HG02571 (cell line): Measurements from ENCODE around the gene ATP5PB.
A peak's percentile ranks its signal among the peaks of the same experiment; 100 is the strongest.

Experiments used
- ATAC-seq: cut with Tn5 transposase; IDR thresholded peaks from one replicate; pipeline ENCODE4 v1.9.1; 2021; ENCODE audit warnings: mild to moderate bottlenecking, moderate library complexity; ENCODE audit not compliant: unreplicated experiment

Gene ATP5PB

DNA sequence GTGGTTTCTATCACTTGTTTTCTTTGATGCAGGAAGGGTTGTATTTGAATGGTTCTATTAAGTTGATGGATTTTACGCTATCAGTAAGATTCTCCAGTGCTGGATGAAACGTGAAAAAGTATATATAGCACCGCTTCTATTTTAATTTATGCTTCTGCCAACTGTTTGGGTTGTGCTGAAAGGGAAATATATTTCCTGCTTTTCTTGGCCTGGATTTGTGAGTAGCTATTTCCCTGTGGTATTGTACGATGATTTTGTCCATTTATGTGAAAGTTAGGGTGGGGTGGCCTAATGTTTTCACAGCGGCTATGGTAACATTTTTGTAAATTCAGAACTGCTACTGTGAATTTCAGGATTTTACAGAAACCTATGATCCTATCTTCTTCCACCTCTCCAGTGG, 24.8 kb downstream of the ATP5PB start:
- no peak for ATAC-seq

DNA sequence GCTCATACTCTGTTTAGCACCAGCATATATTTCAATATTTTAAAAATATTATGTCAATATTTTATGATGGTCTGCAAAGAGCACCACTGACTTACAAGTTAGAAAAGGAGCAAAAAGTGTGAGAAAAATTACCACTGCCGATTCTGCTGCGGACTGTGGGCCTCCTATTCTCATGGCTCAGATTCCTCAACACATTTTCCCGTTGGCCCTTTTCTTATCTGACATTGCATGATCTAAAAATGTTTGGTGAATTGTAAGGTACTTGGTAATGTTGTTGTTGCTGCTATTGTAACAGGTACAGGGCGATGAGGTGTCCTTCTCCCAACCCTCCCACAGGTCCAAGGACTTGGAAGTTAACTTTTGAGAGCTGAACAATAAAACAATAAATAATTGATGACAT, 25.3 kb downstream of the ATP5PB start:
- ATAC-seq = no peak

DNA sequence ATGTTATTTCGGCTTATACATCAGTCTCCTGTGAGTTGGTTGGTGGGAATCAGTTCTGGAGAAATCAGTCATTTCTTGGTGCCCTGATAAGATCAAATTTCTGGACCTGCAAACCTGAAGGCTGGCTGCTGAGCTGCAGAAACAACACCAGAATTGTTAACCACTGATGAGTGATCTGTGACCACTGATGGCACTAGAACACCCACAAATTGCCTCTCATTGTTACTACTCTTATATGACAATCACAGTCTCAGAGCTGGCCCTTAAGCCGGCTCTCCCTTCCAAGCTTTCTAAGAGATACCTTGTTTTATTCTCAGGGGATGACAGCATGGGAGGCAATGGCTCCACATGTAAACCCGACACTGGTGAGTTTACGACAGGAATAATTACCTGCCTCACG, 26.4 kb downstream of the ATP5PB start:
- no peak for ATAC-seq

DNA sequence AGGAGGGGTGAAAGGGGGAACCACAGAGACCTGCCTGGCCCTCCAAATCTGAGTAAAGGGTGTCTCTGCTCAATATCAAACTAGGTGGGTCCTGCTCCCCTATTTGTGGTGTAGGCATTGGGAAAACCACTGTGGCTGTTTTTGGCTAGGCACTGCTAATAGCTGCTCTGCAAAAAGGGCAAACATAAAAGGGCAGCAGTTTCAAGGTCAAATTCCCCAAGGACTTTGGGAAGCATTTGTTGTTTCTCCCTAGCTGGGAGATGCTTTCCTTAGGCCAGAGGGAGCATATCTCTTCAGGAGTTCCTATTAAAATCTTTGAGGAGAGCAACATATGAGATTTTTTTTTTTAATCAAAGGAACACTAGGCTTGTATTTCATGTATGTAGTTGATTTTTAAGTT, 26.9 kb downstream of the ATP5PB start:
- no peak for ATAC-seq

DNA sequence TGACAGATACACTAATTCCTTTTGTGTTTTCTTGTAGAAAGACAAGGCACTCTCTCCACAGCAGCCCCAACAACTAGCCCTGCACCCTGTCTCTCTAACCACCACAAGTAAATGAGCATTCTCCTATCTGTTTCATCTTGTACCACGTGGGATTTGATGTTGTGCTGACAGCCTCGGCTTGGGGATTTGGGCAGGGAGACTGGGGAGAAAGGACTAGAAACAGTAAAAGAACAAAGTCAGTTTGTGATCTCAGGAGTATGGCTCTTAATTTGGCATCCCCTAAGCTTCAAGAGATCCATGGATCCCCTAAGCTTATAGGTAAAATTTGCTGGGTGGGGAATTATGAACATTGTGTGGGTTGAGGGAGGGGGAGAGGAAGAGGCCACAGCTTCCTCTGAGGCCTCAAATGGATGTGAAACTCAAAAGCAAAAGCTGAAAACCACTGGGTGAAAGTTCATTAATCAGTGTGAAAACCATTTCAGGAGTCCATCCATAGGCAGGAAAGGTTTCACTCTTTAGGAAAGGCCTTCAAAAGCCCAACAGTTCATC, 27.6 kb downstream of the ATP5PB start:
- peak; percentile 69 for ATAC-seq

DNA sequence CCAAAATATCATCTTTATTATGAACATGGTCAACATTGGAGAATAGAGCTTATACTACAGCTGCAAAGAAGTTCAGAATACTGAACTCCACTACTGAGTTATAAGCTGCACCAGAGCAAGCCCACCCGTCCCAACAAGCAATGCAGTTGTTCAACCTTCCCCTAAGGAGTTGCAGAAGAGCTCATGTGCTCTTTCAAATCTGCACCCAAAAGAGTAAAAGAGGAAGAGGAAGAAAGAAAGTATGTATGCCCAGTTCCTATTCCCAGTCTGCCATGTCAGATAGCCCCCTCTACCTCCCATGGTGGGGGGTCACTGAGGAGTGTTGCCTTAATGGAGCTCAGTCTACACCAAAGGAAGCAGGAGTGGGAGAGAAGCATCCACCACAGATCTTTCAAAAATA, 31.4 kb downstream of the ATP5PB start:
- ATAC-seq = no peak

DNA sequence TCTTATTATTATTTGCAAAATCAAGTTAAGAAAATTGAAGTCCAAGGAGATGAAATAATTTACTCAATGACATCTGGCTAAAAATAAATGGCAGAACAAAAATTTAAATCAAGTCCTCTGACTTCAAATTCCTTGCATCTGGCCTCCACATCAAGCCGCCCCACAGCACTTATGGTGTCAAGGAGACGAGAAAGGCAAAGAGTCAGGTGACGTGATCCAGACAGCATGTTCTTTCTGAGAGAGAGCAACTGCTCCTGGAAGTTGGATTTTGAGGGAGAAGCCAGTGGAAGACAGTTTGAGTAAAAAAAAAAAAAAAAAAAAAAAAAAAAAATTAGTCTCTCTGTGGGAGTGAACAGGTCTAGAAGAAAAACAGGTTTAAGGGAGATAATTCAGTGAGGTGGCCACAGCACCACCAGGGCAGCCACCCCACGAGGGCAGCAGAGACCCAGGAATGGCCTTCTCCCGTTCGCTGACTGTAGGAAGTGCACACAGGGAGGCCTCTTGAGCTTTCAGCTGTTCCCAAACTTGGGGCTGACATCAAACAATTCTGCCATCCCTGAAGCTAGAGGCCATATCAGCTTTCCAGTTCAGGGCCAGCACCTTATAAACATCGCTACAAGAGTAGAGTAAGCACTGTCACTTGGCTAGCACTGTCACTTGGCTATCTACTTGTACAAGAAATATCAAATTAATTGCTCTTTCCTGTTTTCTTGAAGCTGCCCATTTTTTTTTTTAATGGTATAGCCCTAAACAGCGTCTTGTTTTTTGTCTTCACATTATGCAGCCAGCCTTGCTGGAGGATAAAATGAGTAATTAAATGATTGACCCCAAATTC, 32.3 kb downstream of the ATP5PB start:
- ATAC-seq = no peak

DNA sequence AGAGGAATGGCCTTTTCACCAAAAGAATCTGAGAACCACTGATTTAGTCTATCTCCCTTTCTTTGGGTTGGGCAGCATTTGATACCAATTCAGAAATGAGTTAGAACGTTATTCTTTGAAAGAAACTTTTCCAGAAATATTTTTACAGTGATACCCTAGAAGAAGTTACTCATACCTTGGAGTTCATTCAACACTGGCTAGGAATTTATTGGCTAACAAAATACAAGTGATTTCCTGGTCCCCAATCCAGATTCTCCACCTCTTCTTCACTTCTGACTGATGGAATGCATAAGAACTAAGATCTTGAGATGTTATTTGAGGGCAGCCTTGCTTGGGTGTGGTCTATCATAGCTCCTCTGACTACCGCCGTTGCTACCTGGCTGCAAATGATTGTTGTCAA, 33.9 kb downstream of the ATP5PB start:
- ATAC-seq = no peak

DNA sequence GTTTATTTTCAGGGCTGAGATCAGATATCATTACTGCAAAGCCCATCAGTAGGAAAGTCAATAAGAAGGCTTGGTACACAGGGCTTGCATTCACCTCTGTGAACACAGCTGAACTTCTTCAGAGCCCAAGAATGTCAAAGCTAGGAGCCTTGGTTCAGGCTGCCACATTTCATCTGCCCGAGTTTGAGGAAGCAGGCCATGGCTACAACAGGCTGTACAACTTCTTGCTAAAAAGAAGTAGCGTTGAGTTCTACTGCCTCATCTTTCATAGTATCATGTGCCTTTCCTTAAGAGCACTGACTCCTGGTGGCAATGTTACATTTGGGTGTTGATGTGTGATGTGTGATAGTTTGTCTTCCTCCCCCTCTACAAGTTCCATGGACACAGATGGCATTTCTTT, 34.6 kb downstream of the ATP5PB start:
- no peak for ATAC-seq

DNA sequence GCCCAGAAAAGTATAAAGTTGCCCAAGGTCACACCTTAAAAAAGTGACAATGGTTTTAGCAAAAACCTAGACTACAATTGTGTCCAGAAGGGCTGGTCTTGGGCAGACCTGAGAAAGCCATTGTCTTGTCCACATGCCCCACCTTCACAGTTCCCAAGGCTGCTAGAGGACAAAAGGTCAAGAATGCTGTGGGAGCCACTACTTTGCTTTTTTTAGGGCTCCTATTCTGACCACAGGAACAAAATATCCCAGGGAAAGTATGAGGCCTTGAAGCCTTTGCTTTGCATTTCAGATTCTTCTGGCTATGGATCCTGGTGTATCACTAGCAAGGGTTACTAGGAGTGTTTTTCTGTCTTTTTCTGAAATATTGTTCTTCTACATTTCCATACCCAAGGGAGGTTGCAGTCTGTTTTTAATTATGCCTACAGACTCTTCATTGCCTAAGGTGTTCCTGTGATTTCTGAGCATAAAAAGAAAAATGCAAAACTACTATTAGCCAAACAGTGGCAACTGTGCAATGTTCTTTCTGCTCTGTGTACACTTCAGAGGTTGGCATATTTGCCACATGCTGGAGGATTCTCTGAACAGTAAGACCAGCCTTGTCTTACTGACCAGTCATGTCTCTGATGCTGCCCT, 35.2 kb downstream of the ATP5PB start:
- no peak for ATAC-seq

DNA sequence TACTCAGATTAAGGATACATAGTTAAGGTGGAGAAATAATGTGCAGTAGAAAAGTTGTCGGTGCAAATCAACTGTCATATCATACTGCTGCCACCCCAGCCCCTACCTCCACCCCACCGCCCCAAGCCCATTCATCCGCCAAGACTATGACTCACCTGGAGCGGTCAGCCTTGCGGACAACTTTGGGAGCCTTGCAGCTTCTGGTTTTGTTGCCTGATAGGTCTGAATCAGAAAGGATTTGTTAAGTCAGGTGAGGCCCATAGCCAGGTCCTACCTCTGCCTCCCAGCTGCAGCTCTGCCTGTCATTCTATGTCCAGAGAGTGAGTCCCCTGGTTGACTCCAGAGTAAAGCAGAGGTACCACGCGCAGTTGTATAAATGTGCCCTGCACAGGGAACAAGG, 37.2 kb downstream of the ATP5PB start:
- no peak for ATAC-seq

DNA sequence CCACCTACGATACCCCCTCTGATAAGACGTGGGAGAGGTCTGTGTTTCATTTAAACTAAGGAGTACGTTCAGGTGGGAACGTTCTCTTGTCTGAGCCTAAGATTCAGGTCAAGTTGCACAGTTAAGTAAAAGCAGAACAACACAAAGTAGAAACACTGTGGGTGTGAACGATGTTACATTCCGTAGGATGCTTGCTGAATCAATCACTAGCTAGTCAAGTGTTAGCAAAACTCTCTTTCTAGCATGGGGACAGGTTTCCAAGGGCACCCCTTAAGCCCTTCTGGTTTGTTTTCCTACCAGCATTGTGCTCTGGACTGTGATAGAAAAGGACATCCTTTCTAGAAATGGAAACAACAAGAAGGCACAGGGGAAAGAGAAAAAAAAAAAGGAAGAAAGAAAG, 37.9 kb downstream of the ATP5PB start:
- no peak for ATAC-seq

DNA sequence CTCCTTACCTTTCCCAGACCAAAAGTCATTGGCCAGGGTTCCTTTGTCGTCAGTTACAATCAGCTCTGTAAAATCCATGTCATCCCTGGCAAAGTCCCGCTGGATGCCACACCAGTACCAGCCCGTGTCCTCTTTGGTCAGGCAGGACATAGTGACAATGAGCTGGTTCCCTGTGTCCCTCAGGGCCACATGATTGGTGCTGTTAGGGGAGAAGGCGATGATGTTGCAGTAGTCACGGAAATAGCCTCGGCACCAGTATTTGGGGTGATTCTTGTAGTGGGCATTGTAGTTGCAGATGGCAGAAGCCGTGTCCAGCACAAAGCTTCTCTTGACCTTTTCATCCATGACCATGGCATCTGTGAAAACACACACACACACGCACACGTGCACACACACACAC, 39.4 kb downstream of the ATP5PB start:
- ATAC-seq = no peak

DNA sequence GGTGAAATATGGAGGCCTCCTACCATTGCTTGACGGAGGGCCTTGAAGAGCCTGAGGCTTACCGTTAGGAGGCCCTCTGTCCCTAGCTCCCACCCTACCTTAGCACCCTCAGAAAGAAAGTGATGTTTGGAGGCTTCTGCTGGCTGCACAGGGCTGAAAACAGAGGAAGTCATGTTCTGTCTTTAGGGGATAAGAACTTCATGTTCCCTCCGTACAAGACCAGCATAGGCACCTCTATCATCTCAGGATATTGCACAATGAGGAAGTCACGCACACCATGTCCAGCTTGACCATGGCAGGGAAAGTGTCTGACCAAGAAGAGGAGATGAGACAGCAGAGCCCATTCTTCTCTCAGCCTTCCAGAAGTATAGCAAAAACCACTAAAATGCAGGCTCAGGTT, 40.3 kb downstream of the ATP5PB start:
- ATAC-seq = no peak

DNA sequence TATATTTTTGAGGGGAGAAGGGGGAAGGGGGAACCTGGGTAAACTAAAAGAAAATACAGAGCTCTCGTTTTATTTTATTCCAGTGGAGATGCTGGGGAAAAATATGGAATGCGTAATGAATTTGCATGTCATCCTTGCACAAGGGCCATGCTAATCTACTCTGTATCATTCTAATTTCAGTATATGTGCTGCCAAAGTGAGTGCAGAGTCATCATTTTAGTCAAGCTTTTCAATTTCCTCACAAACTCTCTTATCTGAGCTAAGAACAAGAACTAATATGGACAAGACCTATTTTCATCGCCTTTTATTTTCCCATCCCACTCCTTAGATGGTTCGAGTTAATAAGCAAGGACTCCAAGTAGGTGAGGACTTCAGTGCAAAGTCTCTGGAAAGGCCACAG, 41.0 kb downstream of the ATP5PB start:
- no peak for ATAC-seq

DNA sequence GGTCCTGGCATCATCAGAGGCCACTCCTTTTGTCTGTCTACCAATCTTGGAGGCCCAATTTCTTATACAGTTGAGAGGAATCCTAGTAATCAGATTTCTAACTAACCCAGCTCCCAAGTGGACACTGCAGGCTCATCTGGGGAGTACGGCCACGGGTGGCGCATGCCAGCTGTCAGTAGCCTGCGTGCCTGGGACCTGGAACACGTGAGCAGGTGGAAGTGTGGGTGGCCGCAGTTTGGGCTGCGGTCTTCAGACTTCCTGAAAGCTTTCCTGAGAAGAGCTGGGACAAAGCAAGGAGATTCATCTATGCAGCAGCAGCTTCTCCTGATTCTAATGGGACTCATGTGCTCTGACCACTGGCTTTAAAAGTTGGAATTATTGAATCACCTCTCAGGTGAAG, 41.8 kb downstream of the ATP5PB start:
- ATAC-seq = no peak

DNA sequence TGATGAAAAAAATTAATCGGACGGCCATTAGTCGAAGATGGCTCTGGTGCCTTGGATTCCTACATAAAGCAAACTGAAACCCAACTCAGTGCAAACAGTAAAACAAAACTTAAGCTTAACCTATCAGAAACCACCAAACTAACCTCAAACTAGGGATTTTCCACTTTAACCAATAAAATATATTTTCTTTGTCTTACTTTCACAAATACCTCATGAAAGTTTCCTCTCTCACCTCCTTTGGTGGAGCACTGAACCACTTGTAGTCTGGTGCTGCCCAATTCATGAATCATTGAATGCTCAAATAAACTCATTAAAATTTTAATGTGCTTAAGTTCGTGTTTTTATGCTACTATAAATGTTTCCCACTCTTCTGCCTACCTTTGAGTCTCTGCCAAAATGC, 47.1 kb downstream of the ATP5PB start:
- no peak for ATAC-seq

DNA sequence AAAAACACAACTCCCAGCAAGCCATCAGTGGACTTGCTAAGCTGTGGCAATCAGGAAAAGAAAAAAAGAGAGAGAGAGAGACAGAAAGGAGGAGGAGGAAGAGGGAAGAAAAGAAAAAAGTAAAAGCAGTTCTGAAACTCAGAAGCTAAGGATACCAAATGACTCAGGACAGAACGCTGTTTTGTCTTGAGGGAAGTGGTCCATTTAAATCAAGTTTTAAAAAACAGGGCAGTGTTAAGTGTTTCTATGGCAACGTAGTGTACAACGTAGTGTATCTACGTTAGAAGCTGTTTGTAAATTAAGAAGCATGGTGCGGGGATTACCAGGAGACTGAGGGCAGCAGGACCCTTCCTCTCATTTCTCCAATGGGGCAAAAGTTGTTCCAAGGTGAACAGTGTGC, 48.3 kb downstream of the ATP5PB start:
- ATAC-seq = no peak

DNA sequence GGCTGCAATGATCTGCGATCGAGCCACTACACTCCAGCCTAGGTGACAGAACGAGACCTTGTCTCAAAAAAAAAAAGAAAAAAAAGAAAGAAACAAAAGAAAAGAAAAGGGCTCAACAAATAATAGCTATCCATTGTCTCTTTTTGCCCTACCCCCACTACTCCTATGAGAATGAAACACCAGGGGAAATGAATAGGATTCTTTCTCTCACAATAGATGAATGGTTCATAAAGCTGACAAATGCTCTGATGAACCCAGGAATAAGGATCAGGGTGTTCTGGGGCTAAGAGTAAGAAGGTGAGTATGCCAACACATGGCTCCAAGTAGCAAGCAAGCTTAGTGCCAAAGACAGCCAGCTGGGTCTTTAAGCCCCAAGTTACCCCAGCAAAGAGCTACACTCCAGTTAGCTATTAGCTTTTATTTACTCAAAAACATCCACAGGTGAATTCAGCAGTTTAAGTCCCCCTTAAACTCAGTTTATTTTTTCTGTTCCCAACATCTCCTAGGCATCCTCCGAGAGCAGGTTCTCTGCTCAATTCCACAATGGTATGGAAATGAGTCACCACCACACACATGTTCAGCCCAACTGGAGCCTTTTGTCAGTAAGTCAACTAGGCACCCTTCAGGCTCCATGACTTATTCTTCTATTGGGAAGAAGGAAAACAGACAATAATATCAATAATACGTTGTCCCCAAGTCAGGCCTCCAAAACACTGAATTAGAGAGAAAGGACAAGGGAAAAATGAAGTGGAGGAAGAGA, 49.9 kb downstream of the ATP5PB start:
- ATAC-seq = no peak

DNA sequence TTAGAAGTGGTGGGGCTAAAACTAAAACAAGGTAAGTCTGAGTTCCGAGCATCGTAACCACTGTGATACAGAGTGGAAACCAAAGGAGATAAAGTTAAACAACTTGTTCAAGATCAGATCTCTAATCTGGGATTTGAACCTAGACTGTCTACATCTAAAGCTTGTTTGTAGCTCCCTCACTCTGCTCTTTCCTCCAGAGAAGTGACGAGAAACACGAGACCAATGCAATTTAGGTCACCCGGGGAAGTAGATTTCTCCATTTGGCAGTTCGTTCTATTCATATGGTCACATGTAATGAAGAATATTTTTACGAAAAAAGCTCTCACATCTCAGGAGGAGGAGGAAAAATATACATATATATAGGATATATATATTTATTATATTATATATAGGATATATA, 52.4 kb downstream of the ATP5PB start:
- no peak for ATAC-seq

DNA sequence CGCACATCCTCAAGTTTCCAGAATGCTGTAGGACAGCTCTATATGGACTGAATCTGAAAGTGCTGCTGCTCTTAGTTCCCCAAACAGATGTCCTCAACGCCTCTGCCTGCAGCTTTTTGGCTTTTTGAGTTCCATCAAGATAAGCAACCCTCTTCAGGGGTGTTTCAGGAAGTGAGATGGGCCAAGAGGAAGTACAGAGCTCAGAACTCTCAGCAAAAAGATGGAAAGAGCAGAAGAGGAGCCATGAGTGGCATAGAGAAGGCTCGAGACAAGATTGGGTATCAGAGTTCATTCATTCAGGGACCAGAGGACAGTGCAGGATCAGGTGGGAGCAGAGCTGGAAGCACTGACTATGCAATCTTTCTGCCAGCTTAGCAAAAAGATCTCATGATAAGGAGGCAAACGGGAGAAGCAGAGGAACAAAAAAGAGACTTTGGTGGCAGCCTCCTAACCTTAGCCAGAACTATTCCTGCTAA, 54.4 kb downstream of the ATP5PB start, which contains the start of the genes ADORA3 and TMIGD3:
Gene ADORA3 (minus strand): TSS at position 49 of the 476 bp plus-strand sequence. CDS start 279 bp downstream, outside the sequence.
Gene TMIGD3 (minus strand): TSS at position 49 of the 476 bp plus-strand sequence. CDS start 279 bp downstream, outside the sequence.
- no peak for ATAC-seq
